Calu3 (cell line): ENCODE data around the gene CHMP1B. TPM values are rescaled to one million over a fixed set of nuclear protein-coding genes. Genes with fewer than 3 reads are reported as not detected.

ENCODE experiments used
- BruUV-seq: library from RNA; stranded (reverse); fragments of 400-500 nt; replicated peaks from 2 replicates; lab custom pipeline; 2021; lab: Mats Ljungman, UMichigan
- CTCF ChIA-PET: fragments of 300-600 bp; sonication (Branson Sonifier 250); formaldehyde crosslinking; loops from one replicate; lab custom pipeline; 2022; ENCODE audit warnings: antibody characterized with exemption; lab: Charles Lee
- DNase-seq: peaks from one replicate; pipeline ENCODE4 v3.0.0; 2022
- H3K27ac Mint-ChIP-seq: one replicate; pipeline ENCODE4 v1.8.0; 2022; ENCODE audit warnings: mixed read lengths; ENCODE audit not compliant: unreplicated experiment
- H3K27me3 Mint-ChIP-seq: one replicate; pipeline ENCODE4 v1.8.0; 2022; ENCODE audit warnings: mixed read lengths; ENCODE audit not compliant: unreplicated experiment
- H3K36me3 Mint-ChIP-seq: one replicate; pipeline ENCODE4 v1.8.0; 2022; ENCODE audit warnings: mild to moderate bottlenecking, moderate library complexity, mixed read lengths; ENCODE audit not compliant: insufficient read depth, unreplicated experiment
- H3K4me1 Mint-ChIP-seq: one replicate; pipeline ENCODE4 v1.8.0; 2022; ENCODE audit warnings: mild to moderate bottlenecking, low read depth, mixed read lengths; ENCODE audit not compliant: unreplicated experiment
- H3K4me3 Mint-ChIP-seq: one replicate; pipeline ENCODE4 v1.8.0; 2022; ENCODE audit warnings: mild to moderate bottlenecking, low read depth, moderate library complexity, mixed read lengths; ENCODE audit not compliant: unreplicated experiment
- H3K9me3 Mint-ChIP-seq: one replicate; pipeline ENCODE4 v1.8.0; 2022; ENCODE audit warnings: low read depth, mixed read lengths; ENCODE audit not compliant: unreplicated experiment
- intact Hi-C: fragments of 100-400 bp; cut with micrococcal nuclease; formaldehyde crosslinking; loops from one replicate; pipeline ENCODE4 v1.10.0; 2022; ENCODE audit not compliant: unreplicated experiment
- total RNA-seq: library from RNA; stranded (reverse); gene quantifications from 2 replicates; pipeline ENCODE4 v1.2.3, GENCODE V29; 2022
- TF ChIP-seq, protein P1 (sequence below): fragments of 200-600 bp; IDR thresholded peaks from one replicate; pipeline ENCODE4 v1.8.0; 2022; ENCODE audit warnings: antibody characterized with exemption; ENCODE audit not compliant: unreplicated experiment

Gene CHMP1B
- total RNA-seq, 1 experiment from 2014 or later, result 44.4 TPM

DNA sequence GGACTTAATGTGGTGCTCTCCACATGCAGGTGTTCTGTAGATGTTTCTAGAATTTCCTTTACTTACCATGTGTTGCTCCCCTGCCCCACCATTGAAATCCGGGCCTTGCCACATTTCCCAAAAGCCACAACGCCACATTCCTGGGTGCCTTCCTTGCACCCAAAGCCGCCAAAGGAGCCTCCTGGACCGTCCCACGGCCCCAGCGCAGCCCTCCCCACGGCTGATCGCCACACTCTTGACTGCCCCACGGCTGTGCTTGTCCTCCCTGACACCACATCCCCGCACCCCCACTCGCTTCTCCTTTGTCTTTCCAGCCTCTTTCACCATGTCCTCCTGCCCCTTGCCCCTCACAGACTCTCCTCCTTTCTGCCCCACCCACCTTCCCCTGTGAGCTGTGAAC, 40.2 kb upstream of the CHMP1B start:
- TF ChIP-seq, protein P1, sequence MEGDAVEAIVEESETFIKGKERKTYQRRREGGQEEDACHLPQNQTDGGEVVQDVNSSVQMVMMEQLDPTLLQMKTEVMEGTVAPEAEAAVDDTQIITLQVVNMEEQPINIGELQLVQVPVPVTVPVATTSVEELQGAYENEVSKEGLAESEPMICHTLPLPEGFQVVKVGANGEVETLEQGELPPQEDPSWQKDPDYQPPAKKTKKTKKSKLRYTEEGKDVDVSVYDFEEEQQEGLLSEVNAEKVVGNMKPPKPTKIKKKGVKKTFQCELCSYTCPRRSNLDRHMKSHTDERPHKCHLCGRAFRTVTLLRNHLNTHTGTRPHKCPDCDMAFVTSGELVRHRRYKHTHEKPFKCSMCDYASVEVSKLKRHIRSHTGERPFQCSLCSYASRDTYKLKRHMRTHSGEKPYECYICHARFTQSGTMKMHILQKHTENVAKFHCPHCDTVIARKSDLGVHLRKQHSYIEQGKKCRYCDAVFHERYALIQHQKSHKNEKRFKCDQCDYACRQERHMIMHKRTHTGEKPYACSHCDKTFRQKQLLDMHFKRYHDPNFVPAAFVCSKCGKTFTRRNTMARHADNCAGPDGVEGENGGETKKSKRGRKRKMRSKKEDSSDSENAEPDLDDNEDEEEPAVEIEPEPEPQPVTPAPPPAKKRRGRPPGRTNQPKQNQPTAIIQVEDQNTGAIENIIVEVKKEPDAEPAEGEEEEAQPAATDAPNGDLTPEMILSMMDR, result no peak
- CTCF ChIA-PET, result no interaction called here
- Mint-ChIP-seq H3K9me3 (no peaks in the 10 kb centered on the region), H3K4me3 (no peak overlapping the region), H3K36me3 (no peaks in the 10 kb centered on the region), H3K27me3 (peaks cover under 1% of the 10 kb centered on the region), H3K27ac (no peak overlapping the region), H3K4me1 (peaks cover 14% of the 10 kb centered on the region)
- DNase-seq, result no peak
- BruUV-seq, result no TSS peak
- intact Hi-C loops, result no loop called here

DNA sequence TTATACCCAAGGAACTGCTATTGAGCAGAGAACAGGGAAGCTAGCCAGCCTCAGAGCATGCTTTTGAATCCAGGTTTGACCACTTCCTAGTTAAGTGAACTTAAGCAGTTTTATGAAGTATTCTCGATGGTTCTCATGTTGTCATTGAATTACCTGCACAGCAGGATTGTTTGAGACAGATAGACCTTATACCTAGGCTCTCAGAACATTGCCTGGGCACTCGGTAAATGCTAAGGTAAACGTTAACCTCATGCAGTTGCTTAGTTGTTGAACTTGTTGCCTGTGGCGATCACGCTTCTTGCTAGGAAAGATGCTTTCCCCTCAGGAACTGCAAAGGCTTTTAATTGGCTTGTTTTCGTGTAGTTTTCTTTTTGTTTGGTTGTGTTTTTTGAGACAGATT, 34.0 kb upstream of the CHMP1B start:
- CTCF ChIA-PET, result no interaction called here
- H3K27ac Mint-ChIP-seq, result no peak overlapping the region
- DNase-seq, result no peak

DNA sequence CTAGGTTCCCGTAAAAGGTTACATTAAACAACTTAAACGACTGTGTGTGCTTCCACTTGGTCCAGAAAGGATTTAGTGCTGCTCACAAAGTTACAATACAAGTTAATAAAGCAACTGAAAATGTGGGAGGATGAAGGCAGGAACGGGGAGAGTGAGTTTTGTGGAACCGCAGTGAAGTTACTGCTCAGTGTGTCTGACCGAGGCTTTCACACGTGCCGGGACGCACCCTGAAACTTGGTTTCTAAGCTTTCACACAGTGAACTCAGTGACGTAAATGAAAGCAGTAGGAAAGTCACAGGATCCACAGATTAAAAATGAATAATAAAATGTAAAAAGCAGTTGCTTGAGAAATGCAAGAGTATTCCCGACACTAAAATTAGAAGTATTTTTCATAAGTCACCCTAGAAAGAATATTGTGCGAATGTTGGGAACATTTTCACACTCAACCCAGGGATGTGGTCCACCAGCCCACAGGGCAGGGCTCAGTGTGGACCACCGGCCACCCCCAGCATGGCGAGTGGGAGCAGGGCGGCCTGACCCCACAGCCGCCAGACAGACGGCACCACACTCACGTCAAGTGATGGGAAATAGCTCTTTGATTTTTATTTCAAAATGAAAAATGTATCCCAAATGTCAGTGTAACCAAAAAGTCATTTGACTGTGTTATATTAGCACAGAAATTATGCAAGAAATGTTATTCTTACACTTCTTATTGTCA, 32.6 kb upstream of the CHMP1B start:
- H3K9me3 Mint-ChIP-seq, result no peaks in the 10 kb centered on the region

More for the DNA sequence above, 34.0 kb upstream of the CHMP1B start:
- Mint-ChIP-seq H3K36me3 (no peaks in the 10 kb centered on the region), H3K4me1 (no peaks in the 10 kb centered on the region), H3K27me3 (peaks cover 12% of the 10 kb centered on the region), H3K9me3 (no peaks in the 10 kb centered on the region), H3K4me3 (no peak overlapping the region)
- no TSS peak for BruUV-seq
- TF ChIP-seq, protein P1, result no peak
- intact Hi-C loops, result no loop called here

DNA sequence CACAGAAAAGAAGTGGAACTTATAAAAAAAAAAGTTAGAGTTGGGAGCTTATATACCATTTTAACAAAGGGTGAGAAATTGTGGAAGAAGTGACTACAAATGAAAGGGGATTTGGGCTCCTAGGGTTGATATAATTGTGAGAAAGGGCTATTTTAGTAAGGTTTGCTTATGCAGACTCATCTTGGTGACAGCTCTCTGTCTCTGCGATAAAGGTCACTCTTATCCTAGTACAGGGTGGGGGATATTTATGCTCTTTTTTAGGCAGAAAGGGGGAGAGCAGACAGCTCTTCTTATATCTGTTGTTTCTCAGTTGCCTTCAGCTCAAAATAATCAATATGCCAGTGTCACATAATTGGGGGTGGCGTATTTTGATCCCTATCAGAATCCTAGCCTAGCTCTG, 31.3 kb upstream of the CHMP1B start:
- intact Hi-C loops, result no loop called here
- peaks cover 12% of the 10 kb centered on the region for H3K27me3 Mint-ChIP-seq
- no peak for DNase-seq
- no peaks in the 10 kb centered on the region for H3K36me3 Mint-ChIP-seq
- H3K27ac Mint-ChIP-seq, result no peak overlapping the region
- CTCF ChIA-PET, result interaction anchor here (0.6 kb wide), 1 partner anchor 452 kb away, joined by 5 read pairs; no protein-coding TSS in a partner anchor
- H3K4me3 Mint-ChIP-seq, result no peak overlapping the region
- no peaks in the 10 kb centered on the region for H3K9me3 Mint-ChIP-seq
- no TSS peak for BruUV-seq
- H3K4me1 Mint-ChIP-seq, result no peaks in the 10 kb centered on the region
- TF ChIP-seq, protein P1, result no peak

More for the DNA sequence above, 32.6 kb upstream of the CHMP1B start:
- no peak overlapping the region for H3K27ac Mint-ChIP-seq
- peaks cover 12% of the 10 kb centered on the region for H3K27me3 Mint-ChIP-seq
- intact Hi-C loops, result no loop called here
- no TSS peak for BruUV-seq
- H3K36me3 Mint-ChIP-seq, result no peaks in the 10 kb centered on the region
- CTCF ChIA-PET, result interaction anchor here (0.7 kb wide), 1 partner anchor 67 kb away, joined by 14 read pairs; no protein-coding TSS in a partner anchor
- DNase-seq, result no peak
- H3K4me1 Mint-ChIP-seq, result no peaks in the 10 kb centered on the region
- H3K4me3 Mint-ChIP-seq, result no peak overlapping the region
- TF ChIP-seq, protein P1, result no peak
